ENCODE data around the gene MLLT1.

MLLT1 gene

GRCh38 chr19:6261883-6262282 lies 17.9 kb downstream of the MLLT1 start:
- in situ Hi-C loops (cut with MboI; ENCODE audit: low pct_unique_long_range_greater_than_20kb, low sequenced_read_pairs): no loop called here
- no peak for DNase-seq

- peak; percentile 61 for DNase-seq
- in situ Hi-C loops (cut with MboI; ENCODE audit: low pct_unique_long_range_greater_than_20kb, low sequenced_read_pairs): no loop called here
These were observed 18.7 kb downstream of the MLLT1 start for GRCh38 chr19:6260912-6261650.

GRCh38 chr19:6260376-6260775 lies 19.4 kb downstream of the MLLT1 start:
- no peak for DNase-seq
- in situ Hi-C loops (cut with MboI; ENCODE audit: low pct_unique_long_range_greater_than_20kb, low sequenced_read_pairs): no loop called here

- in situ Hi-C loops (cut with MboI; ENCODE audit: low pct_unique_long_range_greater_than_20kb, low sequenced_read_pairs): no loop called here
These were observed 20.4 kb downstream of the MLLT1 start for GRCh38 chr19:6259312-6259861.

GRCh38 chr19:6258812-6259311 lies 20.9 kb downstream of the MLLT1 start:
- in situ Hi-C loops (cut with MboI; ENCODE audit: low pct_unique_long_range_greater_than_20kb, low sequenced_read_pairs): no loop called here
- no peak for DNase-seq

More at GRCh38 chr19:6259312-6259861, 20.4 kb downstream of the MLLT1 start:
- DNase-seq: no peak

GRCh38 chr19:6253954-6254733 lies 25.6 kb downstream of the MLLT1 start:
- DNase-seq: no peak
- in situ Hi-C loops (cut with MboI; ENCODE audit: low pct_unique_long_range_greater_than_20kb, low sequenced_read_pairs): no loop called here

GRCh38 chr19:6252066-6252465 lies 27.7 kb downstream of the MLLT1 start:
- DNase-seq: no peak
- in situ Hi-C loops (cut with MboI; ENCODE audit: low pct_unique_long_range_greater_than_20kb, low sequenced_read_pairs): no loop called here

GRCh38 chr19:6250909-6251308 lies 28.9 kb downstream of the MLLT1 start:
- in situ Hi-C loops (cut with MboI; ENCODE audit: low pct_unique_long_range_greater_than_20kb, low sequenced_read_pairs): no loop called here

GRCh38 chr19:6250024-6250615 lies 29.7 kb downstream of the MLLT1 start:
- in situ Hi-C loops (cut with MboI; ENCODE audit: low pct_unique_long_range_greater_than_20kb, low sequenced_read_pairs): no loop called here
- DNase-seq: no peak

More at GRCh38 chr19:6250909-6251308, 28.9 kb downstream of the MLLT1 start:
- no peak for DNase-seq

- in situ Hi-C loops (cut with MboI; ENCODE audit: low pct_unique_long_range_greater_than_20kb, low sequenced_read_pairs): no loop called here
- no peak for DNase-seq
These were observed 30.5 kb downstream of the MLLT1 start for GRCh38 chr19:6249296-6249695.

GRCh38 chr19:6248844-6249243 lies 30.9 kb downstream of the MLLT1 start:
- no peak for DNase-seq
- in situ Hi-C loops (cut with MboI; ENCODE audit: low pct_unique_long_range_greater_than_20kb, low sequenced_read_pairs): no loop called here

GRCh38 chr19:6248341-6248740 lies 31.4 kb downstream of the MLLT1 start:
- no peak for DNase-seq
- in situ Hi-C loops (cut with MboI; ENCODE audit: low pct_unique_long_range_greater_than_20kb, low sequenced_read_pairs): no loop called here

- DNase-seq: no peak
- in situ Hi-C loops (cut with MboI; ENCODE audit: low pct_unique_long_range_greater_than_20kb, low sequenced_read_pairs): no loop called here
These were observed 32.8 kb downstream of the MLLT1 start for GRCh38 chr19:6247007-6247288.

- no peak for DNase-seq
- in situ Hi-C loops (cut with MboI; ENCODE audit: low pct_unique_long_range_greater_than_20kb, low sequenced_read_pairs): no loop called here
These were observed 33.4 kb downstream of the MLLT1 start for GRCh38 chr19:6246174-6247006.

- DNase-seq: no peak
- in situ Hi-C loops (cut with MboI; ENCODE audit: low pct_unique_long_range_greater_than_20kb, low sequenced_read_pairs): no loop called here
These were observed 37.1 kb downstream of the MLLT1 start for GRCh38 chr19:6242677-6243076.

- in situ Hi-C loops (cut with MboI; ENCODE audit: low pct_unique_long_range_greater_than_20kb, low sequenced_read_pairs): no loop called here
- no peak for DNase-seq
These were observed 37.9 kb downstream of the MLLT1 start for GRCh38 chr19:6241680-6242377.

GRCh38 chr19:6241056-6241455 lies 38.7 kb downstream of the MLLT1 start:
- in situ Hi-C loops (cut with MboI; ENCODE audit: low pct_unique_long_range_greater_than_20kb, low sequenced_read_pairs): no loop called here

GRCh38 chr19:6239871-6240676 lies 39.7 kb downstream of the MLLT1 start:
- DNase-seq: no peak
- in situ Hi-C loops (cut with MboI; ENCODE audit: low pct_unique_long_range_greater_than_20kb, low sequenced_read_pairs): no loop called here

More at GRCh38 chr19:6241056-6241455, 38.7 kb downstream of the MLLT1 start:
- no peak for DNase-seq

All from KBM-7 (cell line).